ENCODE data around the gene IQCM.

- TF ChIP-seq ZEB2 (tag by site-specific recombination; IDR thresholded peaks at IDR 0.05): no peak
- TF ChIP-seq ZNF76 (tag by site-specific recombination; IDR thresholded peaks at IDR 0.05; ENCODE audit: borderline replicate concordance, low read depth): no peak
- no peak for TF ChIP-seq PBX3 (CRISPR knock-in tag; IDR thresholded peaks at IDR 0.05)
- no peak for TF ChIP-seq ZNF174 (tag by site-specific recombination; IDR thresholded peaks at IDR 0.05)
- no peak for TF ChIP-seq CTCF (tag by site-specific recombination; IDR thresholded peaks at IDR 0.05)
- TF ChIP-seq ZNF138 (tag by site-specific recombination; IDR thresholded peaks at IDR 0.05; ENCODE audit: borderline replicate concordance): no peak
- TF ChIP-seq ZNF785 (tag by site-specific recombination; IDR thresholded peaks at IDR 0.05): no peak
- no peak for TF ChIP-seq ZNF549 (tag by site-specific recombination; IDR thresholded peaks at IDR 0.05)
- no peak for TF ChIP-seq KLF9 (tag by site-specific recombination; IDR thresholded peaks at IDR 0.05; ENCODE audit: low read depth)
These were observed 26.0 kb upstream of the IQCM start for GRCh38 chr4:149841686-149842085.
